MCF 10A (cell line): ENCODE data around the gene ABCC5. TPM values are rescaled to one million over a fixed set of nuclear protein-coding genes. Genes with fewer than 3 reads are reported as not detected.

Source experiments
- BruUV-seq: library from RNA; stranded (reverse); fragments of 400-500 nt; replicated peaks from 2 replicates; lab custom pipeline; 2021; lab: Mats Ljungman, UMichigan
- CTCF ChIA-PET: fragments of 300-600 bp; sonication (Branson Sonifier 250); formaldehyde crosslinking; extraction: SDS; loops from one replicate; lab custom pipeline; 2021; ENCODE audit warnings: antibody characterized with exemption, inconsistent platforms; lab: Yijun Ruan, JAX
- POLR2A ChIA-PET: fragments of 300-600, 350-650 bp; sonication (Branson Sonifier 250); formaldehyde crosslinking; extraction: SDS; loops from one replicate; lab custom pipeline; 2020; ENCODE audit warnings: antibody characterized with exemption, inconsistent platforms; lab: Yijun Ruan, JAX
- DNase-seq: peaks from one replicate; pipeline ENCODE4 v3.0.0-alpha.2; 2018; ENCODE audit not compliant: unreplicated experiment
- H3K27ac Mint-ChIP-seq: one replicate; pipeline ENCODE4 v1.8.0; 2022; ENCODE audit warnings: mild to moderate bottlenecking, low read depth, mixed read lengths; ENCODE audit not compliant: unreplicated experiment
- H3K27me3 Mint-ChIP-seq: one replicate; pipeline ENCODE4 v1.8.0; 2022; ENCODE audit warnings: mixed read lengths; ENCODE audit not compliant: insufficient read depth, unreplicated experiment
- H3K36me3 Mint-ChIP-seq: one replicate; pipeline ENCODE4 v1.8.0; 2022; ENCODE audit warnings: mild to moderate bottlenecking, moderate library complexity, mixed read lengths; ENCODE audit not compliant: insufficient read depth, unreplicated experiment
- H3K4me1 Mint-ChIP-seq: one replicate; pipeline ENCODE4 v1.8.0; 2022; ENCODE audit warnings: mixed read lengths; ENCODE audit not compliant: insufficient read depth, unreplicated experiment
- H3K4me3 Mint-ChIP-seq: one replicate; pipeline ENCODE4 v1.8.0; 2022; ENCODE audit warnings: mild to moderate bottlenecking, moderate library complexity, mixed read lengths; ENCODE audit not compliant: unreplicated experiment
- H3K9me3 Mint-ChIP-seq: one replicate; pipeline ENCODE4 v1.8.0; 2022; ENCODE audit warnings: mixed read lengths; ENCODE audit not compliant: unreplicated experiment
- intact Hi-C: fragments of 100-400 bp; cut with micrococcal nuclease; formaldehyde crosslinking; loops from 2 replicates; pipeline ENCODE4 v1.14.1; 2022
- total RNA-seq: library from RNA; stranded (reverse); gene quantifications from 2 replicates; pipeline ENCODE4 v1.2.3, GENCODE V29; 2022
- TF ChIP-seq, protein P1 (sequence below): fragments of 200-600 bp; IDR thresholded peaks from one replicate; pipeline ENCODE4 v1.8.0; 2022; ENCODE audit warnings: antibody characterized with exemption, mild to moderate bottlenecking; ENCODE audit not compliant: unreplicated experiment

Gene ABCC5
- total RNA-seq, 1 experiment from 2014 or later: 16.5 TPM

DNA sequence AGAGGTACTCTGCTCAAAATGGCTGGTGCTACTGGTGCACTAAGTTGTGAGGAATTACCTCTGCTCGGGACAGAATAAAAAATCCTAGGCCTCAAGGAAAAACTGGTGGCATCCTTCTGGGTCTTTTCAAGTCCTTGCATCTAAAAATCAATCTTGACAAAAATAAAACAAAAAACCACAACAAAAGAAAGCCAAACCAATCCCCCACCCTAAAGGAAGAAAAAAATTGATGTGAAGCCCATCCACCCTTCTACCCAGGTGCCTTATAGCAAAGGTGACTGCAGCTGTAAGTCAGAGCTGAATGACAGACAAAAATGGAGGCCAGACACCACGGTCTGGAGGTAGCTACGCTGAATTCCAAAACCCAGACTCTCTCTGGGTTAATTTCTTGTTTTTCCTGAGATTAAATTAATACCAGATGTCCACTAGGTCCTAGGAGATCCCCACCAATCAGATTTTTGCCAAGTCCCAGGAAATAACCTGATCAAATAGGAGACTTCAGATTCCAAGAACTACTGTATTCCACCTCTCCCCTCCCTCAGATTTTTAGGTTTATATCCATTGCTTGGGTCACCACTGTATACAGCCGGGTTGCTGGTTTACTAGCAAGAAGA, 33.5 kb downstream of the ABCC5 start:
- Mint-ChIP-seq H3K36me3 (peaks cover 51% of the 10 kb centered on the region), H3K4me1 (no peaks in the 10 kb centered on the region), H3K4me3 (no peak overlapping the region), H3K27me3 (no peaks in the 10 kb centered on the region), H3K9me3 (no peaks in the 10 kb centered on the region), H3K27ac (no peak overlapping the region)
- TF ChIP-seq, protein P1, sequence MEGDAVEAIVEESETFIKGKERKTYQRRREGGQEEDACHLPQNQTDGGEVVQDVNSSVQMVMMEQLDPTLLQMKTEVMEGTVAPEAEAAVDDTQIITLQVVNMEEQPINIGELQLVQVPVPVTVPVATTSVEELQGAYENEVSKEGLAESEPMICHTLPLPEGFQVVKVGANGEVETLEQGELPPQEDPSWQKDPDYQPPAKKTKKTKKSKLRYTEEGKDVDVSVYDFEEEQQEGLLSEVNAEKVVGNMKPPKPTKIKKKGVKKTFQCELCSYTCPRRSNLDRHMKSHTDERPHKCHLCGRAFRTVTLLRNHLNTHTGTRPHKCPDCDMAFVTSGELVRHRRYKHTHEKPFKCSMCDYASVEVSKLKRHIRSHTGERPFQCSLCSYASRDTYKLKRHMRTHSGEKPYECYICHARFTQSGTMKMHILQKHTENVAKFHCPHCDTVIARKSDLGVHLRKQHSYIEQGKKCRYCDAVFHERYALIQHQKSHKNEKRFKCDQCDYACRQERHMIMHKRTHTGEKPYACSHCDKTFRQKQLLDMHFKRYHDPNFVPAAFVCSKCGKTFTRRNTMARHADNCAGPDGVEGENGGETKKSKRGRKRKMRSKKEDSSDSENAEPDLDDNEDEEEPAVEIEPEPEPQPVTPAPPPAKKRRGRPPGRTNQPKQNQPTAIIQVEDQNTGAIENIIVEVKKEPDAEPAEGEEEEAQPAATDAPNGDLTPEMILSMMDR: no peak
- DNase-seq: no peak
- no TSS peak for BruUV-seq
- intact Hi-C loops: no loop called here
- CTCF ChIA-PET: no interaction called here
- POLR2A ChIA-PET: no interaction called here

DNA sequence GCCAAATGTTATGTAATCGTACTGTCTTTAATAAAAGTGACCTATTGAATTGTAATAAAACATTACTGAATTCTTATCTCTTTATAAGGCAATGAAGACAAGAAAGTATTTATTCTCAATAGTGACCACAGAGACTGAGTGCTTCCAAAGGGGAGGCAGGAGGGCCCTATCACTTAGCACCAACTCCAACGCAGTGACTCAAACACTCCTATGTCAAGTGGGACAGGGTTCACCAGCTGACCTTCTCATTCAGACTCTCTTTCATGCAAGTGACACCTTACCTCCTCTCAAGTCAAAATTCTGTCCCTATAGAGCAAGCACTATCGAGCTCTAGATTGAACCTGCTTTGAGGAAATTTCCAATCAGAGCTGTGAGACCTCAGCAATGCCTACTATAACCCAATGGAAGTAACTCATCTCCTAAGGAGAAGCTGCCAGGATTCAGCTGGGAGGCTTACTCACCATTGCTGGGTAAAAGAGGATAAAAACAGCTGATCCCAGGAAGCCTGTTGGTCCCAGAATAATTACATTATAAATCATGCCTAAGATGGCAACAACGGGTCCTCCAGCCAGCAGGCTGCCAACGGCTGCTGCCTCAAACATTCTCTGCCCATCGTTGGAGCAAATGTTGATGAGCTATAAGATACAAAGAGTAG, 35.6 kb downstream of the ABCC5 start:
- ChIA-PET POLR2A (interaction anchor here (0.6 kb wide), 1 partner anchor 265 kb away, joined by 3 read pairs; no protein-coding TSS in a partner anchor), CTCF (interaction anchor here (0.6 to 1.3 kb wide), 3 partner anchors 31 to 48 kb away, joined by 3 to 4 read pairs (median 3); partner anchors contain the start of gene ABCC5)
- TF ChIP-seq, protein P1: no peak
- BruUV-seq: no TSS peak
- no peaks in the 10 kb centered on the region for H3K27me3 Mint-ChIP-seq
- no peaks in the 10 kb centered on the region for H3K9me3 Mint-ChIP-seq
- DNase-seq: no peak
- intact Hi-C loops: no loop called here
- no peaks in the 10 kb centered on the region for H3K4me1 Mint-ChIP-seq
- peaks cover 56% of the 10 kb centered on the region for H3K36me3 Mint-ChIP-seq
- H3K27ac Mint-ChIP-seq: no peak overlapping the region
- H3K4me3 Mint-ChIP-seq: no peak overlapping the region

DNA sequence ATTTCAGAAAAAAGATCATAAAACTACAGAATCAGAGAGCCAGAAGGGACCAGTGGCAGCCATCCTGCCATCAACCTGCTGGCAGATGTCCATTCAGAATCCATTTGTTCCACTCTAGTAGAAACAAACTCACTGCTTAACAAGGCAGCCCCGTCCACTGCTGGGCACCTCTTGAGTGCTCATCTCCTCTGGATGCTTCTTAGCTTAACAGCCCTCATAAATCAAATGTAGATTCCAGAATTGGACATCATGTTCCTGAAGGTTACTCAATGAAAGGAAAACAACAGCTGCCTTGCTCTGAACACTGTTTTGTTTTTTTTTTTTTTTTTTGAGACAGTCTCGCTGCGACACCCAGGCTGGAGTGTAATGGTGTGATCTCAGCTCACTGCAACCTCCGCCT, 37.3 kb downstream of the ABCC5 start:
- no TSS peak for BruUV-seq
- POLR2A ChIA-PET: interaction anchor here (0.7 kb wide), 1 partner anchor 11 kb away, joined by 3 read pairs; no protein-coding TSS in a partner anchor
- H3K27ac Mint-ChIP-seq: peak overlapping the region; percentile 66
- no peak overlapping the region for H3K4me3 Mint-ChIP-seq
- DNase-seq: peak; percentile 22
- intact Hi-C loops: no loop called here
- no peaks in the 10 kb centered on the region for H3K4me1 Mint-ChIP-seq
- no peaks in the 10 kb centered on the region for H3K9me3 Mint-ChIP-seq
- TF ChIP-seq, protein P1: no peak
- H3K27me3 Mint-ChIP-seq: no peaks in the 10 kb centered on the region
- peaks cover 55% of the 10 kb centered on the region for H3K36me3 Mint-ChIP-seq
- CTCF ChIA-PET: interaction anchor here (0.6 to 1.3 kb wide), 3 partner anchors 85 to 434 kb away, joined by 3 to 5 read pairs (median 3); no protein-coding TSS in a partner anchor

DNA sequence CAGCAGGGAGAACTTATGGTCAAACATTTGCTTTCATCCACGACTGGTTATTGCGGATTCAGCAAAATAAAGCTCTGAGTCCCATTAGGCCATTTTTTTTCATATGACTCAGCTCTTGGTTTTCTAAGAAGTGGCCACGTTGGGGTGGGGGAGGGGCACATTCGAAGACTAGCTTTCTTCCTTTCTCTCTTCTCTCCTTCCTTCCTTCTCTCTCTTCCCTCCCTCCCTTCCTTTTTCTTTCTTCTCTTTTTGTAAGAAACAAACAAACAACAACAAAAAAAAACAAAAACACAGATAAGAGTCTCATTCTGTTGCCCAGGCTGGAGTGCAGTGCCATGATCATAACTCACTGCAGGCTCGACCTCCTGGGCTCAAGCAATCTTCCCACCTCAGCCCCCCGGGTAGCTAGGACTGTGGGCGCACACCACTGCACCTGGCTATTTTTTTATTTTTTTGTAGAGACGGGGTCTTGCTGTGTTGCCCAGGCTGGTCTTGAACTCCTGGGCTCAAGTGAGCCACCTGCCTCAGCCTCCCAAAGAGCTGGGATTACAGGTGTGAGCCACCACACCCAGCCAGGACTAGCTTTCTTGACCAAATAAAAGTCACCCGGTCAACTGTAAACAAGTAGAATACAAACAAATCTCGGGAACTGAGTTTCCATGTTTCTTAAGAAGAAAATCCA, 41.6 kb downstream of the ABCC5 start:
- H3K36me3 Mint-ChIP-seq: peaks cover 38% of the 10 kb centered on the region
- TF ChIP-seq, protein P1: no peak
- H3K27ac Mint-ChIP-seq: no peak overlapping the region
- POLR2A ChIA-PET: interaction anchor here (0.6 kb wide), 2 partner anchors 41 to 212 kb away, joined by 4 to 6 read pairs; no protein-coding TSS in a partner anchor
- no peaks in the 10 kb centered on the region for H3K27me3 Mint-ChIP-seq
- CTCF ChIA-PET: interaction anchor here (0.7 to 0.9 kb wide), 3 partner anchors 39 to 81 kb away, joined by 3 to 4 read pairs (median 4); no protein-coding TSS in a partner anchor
- no peak overlapping the region for H3K4me3 Mint-ChIP-seq
- no TSS peak for BruUV-seq
- intact Hi-C loops: no loop called here
- no peak for DNase-seq
- no peaks in the 10 kb centered on the region for H3K9me3 Mint-ChIP-seq
- no peaks in the 10 kb centered on the region for H3K4me1 Mint-ChIP-seq
